HepG2 (cell line): ENCODE results near the gene COMMD8.

Source experiments
- CEBPB ChIP-seq: IDR thresholded peaks from 2 replicates; pipeline ENCODE4 v1.6.1; 2011; ENCODE audit warnings: low read depth, low read length, improper control_type of control experiment, borderline replicate concordance
- CTCF ChIP-seq: sonication (generic); formaldehyde crosslinking; IDR thresholded peaks from 2 replicates; pipeline ENCODE4 v1.5.0; 2020; ENCODE audit warnings: mild to moderate bottlenecking, missing genetic modification reagents, moderate library complexity
- MAFF ChIP-seq: IDR thresholded peaks from 2 replicates; pipeline ENCODE4 v1.6.1; 2011; ENCODE audit warnings: low read depth, low read length, improper control_type of control experiment
- NPAS2 ChIP-seq: sonication (generic); formaldehyde crosslinking; IDR thresholded peaks from 2 replicates; pipeline ENCODE4 v1.8.0; 2022; ENCODE audit warnings: mild to moderate bottlenecking, missing genetic modification reagents, borderline replicate concordance
- POLR2AphosphoS5 ChIP-seq: IDR thresholded peaks from 2 replicates; pipeline ENCODE4 v1.6.1; 2012; ENCODE audit warnings: low read depth, low read length
- RAD21 ChIP-seq: fragments of 450-650 bp; formaldehyde crosslinking; IDR thresholded peaks from 2 replicates; pipeline ENCODE4 v1.5.0; 2020; ENCODE audit warnings: mild to moderate bottlenecking
- RBAK ChIP-seq: sonication (generic); formaldehyde crosslinking; IDR thresholded peaks from 2 replicates; pipeline ENCODE4 v1.5.1; 2020; ENCODE audit warnings: mild to moderate bottlenecking, missing genetic modification reagents
- SRSF9 ChIP-seq: fragments of 200-400 bp; formaldehyde crosslinking; IDR thresholded peaks from 2 replicates; pipeline ENCODE4 v1.6.1; 2018; ENCODE audit warnings: borderline replicate concordance, mild to moderate bottlenecking, low read depth, low read length; ENCODE audit not compliant: insufficient read depth, poor library complexity, severe bottlenecking
- ZBTB38 ChIP-seq: sonication (generic); formaldehyde crosslinking; IDR thresholded peaks from 2 replicates; pipeline ENCODE4 v1.5.1; 2020; ENCODE audit warnings: mild to moderate bottlenecking, missing genetic modification reagents
- ZNF274 ChIP-seq: sonication (generic); formaldehyde crosslinking; IDR thresholded peaks from 2 replicates; pipeline ENCODE4 v1.5.1; 2020; ENCODE audit warnings: mild to moderate bottlenecking, missing genetic modification reagents
- ZNF331 ChIP-seq: sonication (generic); formaldehyde crosslinking; IDR thresholded peaks from 2 replicates; pipeline ENCODE4 v1.4.0; 2020; ENCODE audit warnings: missing genetic modification reagents
- ZNF335 ChIP-seq: sonication (generic); formaldehyde crosslinking; IDR thresholded peaks from 2 replicates; pipeline ENCODE4 v1.4.0; 2020; ENCODE audit warnings: missing genetic modification reagents
- ZNF629 ChIP-seq: sonication (generic); formaldehyde crosslinking; conservative IDR thresholded peaks from 2 replicates; pipeline ENCODE4 v1.5.0; 2020; ENCODE audit warnings: missing genetic modification reagents
- ZNF644 ChIP-seq: IDR thresholded peaks from 2 replicates; pipeline ENCODE4 v1.6.1; 2016; ENCODE audit warnings: low read depth

GRCh38 chr4:47465004-47465403, 1.5 kb upstream of the COMMD8 start:
- no peak for TF ChIP-seq POLR2AphosphoS5
- TF ChIP-seq CTCF (CRISPR knock-in tag), result no peak
- no peak for TF ChIP-seq ZNF274 (CRISPR knock-in tag)
- no peak for TF ChIP-seq ZNF335 (CRISPR knock-in tag)
- no peak for TF ChIP-seq NPAS2 (CRISPR knock-in tag)
- TF ChIP-seq CEBPB, result no peak
- no peak for TF ChIP-seq MAFF
- no peak for TF ChIP-seq ZBTB38 (CRISPR knock-in tag)
- TF ChIP-seq ZNF629 (CRISPR knock-in tag), result no peak
- TF ChIP-seq RAD21 (CRISPR knock-in tag), result no peak
- TF ChIP-seq SRSF9, result no peak
- no peak for TF ChIP-seq ZNF331 (CRISPR knock-in tag)
- no peak for TF ChIP-seq RBAK (CRISPR knock-in tag)
- no peak for TF ChIP-seq ZNF644
